NT2/D1 (cell line): ENCODE measurements around the gene RSPO4.

Experiments
- SUZ12 ChIP-seq: IDR thresholded peaks from 2 replicates; pipeline ENCODE4 v1.6.1; 2011; ENCODE audit not compliant: insufficient read length, insufficient read depth; ENCODE audit errors: extremely low read depth
- YY1 ChIP-seq: IDR thresholded peaks from 2 replicates; pipeline ENCODE4 v1.6.1; 2011; ENCODE audit not compliant: insufficient read length, insufficient read depth
- ZNF274 ChIP-seq: IDR thresholded peaks from 2 replicates; pipeline ENCODE4 v1.6.1; 2011; ENCODE audit warnings: mild to moderate bottlenecking, low read depth, low read length

GRCh38 chr20:962683-963082 is 39.4 kb downstream of the RSPO4 start:
- TF ChIP-seq ZNF274, result no peak
- no peak for TF ChIP-seq SUZ12
- no peak for TF ChIP-seq YY1
